ENCODE results near the gene PYGO2.
A peak's percentile ranks its signal among the peaks of the same experiment; 100 is the strongest.

PYGO2 gene

DNA sequence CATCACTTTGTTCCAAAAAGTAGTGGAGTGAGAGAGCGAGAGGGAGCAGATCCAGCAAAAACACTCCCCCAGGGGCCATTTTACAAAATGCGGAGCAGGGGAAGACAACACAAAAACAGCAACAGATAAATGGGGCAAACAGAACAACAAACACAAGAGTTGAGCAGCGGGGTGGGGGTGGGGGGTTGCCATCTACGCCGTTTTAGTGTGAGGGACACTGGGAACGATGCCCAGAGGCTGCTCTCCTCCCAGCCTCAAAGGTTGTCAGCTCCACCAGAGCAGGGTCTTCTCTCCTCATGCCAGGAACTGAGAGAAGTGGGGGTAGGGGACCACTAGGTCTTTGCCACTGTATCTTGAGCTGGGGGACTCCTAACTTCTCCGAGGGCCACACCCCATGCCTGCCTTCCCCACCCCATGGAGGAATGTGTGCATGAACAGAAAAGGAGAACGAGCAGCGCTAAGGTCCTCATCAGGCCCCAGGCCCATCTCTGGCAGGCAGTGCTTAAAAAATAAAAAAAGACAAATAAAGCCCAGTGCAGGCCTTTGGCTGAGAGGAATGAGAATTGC is 4.4 kb downstream of the PYGO2 start:
- H3K4me3 ChIP-seq (ENCODE audit: low read length): no peak overlapping the region
- no peak for DNase-seq (ENCODE audit: low read depth)
- TF ChIP-seq, protein P1, sequence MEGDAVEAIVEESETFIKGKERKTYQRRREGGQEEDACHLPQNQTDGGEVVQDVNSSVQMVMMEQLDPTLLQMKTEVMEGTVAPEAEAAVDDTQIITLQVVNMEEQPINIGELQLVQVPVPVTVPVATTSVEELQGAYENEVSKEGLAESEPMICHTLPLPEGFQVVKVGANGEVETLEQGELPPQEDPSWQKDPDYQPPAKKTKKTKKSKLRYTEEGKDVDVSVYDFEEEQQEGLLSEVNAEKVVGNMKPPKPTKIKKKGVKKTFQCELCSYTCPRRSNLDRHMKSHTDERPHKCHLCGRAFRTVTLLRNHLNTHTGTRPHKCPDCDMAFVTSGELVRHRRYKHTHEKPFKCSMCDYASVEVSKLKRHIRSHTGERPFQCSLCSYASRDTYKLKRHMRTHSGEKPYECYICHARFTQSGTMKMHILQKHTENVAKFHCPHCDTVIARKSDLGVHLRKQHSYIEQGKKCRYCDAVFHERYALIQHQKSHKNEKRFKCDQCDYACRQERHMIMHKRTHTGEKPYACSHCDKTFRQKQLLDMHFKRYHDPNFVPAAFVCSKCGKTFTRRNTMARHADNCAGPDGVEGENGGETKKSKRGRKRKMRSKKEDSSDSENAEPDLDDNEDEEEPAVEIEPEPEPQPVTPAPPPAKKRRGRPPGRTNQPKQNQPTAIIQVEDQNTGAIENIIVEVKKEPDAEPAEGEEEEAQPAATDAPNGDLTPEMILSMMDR (conservative IDR thresholded peaks at IDR 0.05; ENCODE audit: low read length): no peak

DNA sequence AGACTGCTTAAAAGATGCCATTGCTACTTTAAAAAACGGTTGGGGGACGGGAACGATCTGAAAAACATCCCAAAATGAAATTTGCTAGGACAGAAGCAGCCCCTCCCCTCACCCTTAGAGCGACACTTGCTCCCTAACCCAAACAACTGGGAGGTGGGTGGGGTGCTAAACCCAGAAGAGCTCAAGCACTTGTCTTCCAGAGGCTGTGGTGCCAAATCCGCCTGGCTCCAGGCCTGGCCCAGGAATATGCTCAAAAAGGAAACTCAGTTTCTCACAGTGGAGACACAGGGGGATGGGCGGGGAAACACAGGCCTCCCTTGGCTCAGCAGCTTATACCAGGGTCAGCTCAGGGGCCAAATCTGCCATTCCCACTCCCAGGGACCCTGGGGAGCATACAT is 5.0 kb downstream of the PYGO2 start:
- DNase-seq (ENCODE audit: low read depth): no peak
- TF ChIP-seq, protein P1 (conservative IDR thresholded peaks at IDR 0.05; ENCODE audit: low read length): no peak

DNA sequence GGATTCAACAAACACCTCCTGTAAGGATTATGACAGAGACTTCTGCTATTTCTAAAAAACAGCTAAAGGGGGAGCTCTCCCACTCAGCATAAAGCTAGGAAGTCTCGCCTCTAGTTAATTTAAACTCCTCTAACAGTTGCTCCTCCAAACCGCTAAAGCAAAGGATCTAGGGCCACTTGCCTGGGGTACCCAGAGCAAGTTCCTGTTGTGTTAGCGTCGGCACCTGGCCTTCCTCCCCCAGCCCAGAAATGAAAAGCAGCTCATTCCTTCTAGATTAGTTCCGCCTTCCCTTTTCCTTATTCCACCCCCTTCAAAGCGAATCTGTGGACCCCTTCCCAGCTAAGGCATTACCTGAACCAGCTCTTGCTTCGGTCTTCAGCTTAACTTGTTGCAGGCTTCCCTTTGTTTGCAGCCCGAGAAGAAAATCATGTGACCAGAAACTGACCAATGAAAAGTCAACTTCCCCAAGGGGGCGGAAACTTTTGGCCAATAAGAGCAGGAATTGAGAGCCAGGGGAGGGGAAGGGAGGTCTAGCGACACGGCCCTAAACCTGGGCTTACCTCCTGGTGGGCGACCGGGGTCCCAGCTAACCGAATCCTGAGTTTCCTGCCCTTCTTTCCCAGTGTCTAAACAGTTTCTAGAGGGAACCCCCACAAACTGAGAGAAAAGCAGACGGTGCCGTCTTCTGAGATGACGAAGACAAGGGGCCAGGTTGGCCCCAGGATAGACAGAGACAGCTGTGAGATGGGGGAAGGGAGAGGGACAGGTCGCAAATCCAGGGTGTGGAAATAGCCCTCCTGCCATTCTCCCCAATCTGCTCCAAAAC is 5.7 kb downstream of the PYGO2 start, which contains the start of gene PBXIP1:
PBXIP1 (minus strand) TSS at position 382 of the 826 bp plus-strand sequence. CDS start 2,378 bp downstream, outside the sequence.
- TF ChIP-seq, protein P1 (conservative IDR thresholded peaks at IDR 0.05; ENCODE audit: low read length): peak; percentile 55
- DNase-seq (ENCODE audit: low read depth): peak; percentile 85
- H3K4me3 ChIP-seq (ENCODE audit: low read length): peak within 1 kb of the TSS; percentile 72

More for the DNA sequence above, 5.0 kb downstream of the PYGO2 start:
- H3K4me3 ChIP-seq (ENCODE audit: low read length): peak overlapping the region; percentile 72

DNA sequence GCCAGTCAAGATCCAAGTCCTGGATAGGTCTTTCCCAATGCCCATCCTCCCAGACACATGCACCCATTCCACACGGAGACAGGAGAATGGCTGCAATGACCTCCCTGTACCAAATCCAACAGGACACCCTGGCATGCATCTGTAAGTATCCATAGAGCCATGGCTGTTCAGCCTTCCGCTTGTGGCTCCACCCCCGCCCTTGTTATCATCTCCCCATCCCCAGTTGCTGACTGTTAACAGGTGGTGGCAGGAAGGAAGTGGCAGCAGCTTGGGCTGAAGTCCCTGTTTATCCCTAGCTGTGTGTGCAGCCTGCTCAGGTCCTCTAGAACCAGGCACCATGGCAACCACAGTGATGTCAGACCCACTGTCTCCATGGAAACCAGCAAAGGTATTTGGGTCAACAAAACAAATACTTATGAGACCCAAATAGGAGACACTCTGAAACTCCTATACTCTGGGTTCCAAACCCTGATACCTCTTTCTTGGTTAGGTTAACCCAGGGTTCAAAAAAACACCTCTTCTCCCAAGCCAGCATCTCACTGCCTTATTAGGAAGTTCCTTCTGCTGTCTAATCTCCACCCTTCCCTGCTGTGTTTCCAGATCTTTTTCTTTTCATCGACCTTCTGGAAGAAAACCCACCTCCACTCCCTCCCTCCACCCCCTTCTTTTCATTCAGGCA is 6.4 kb downstream of the PYGO2 start:
- peak; percentile 71 for DNase-seq (ENCODE audit: low read depth)
- TF ChIP-seq, protein P1 (conservative IDR thresholded peaks at IDR 0.05; ENCODE audit: low read length): no peak
- H3K4me3 ChIP-seq (ENCODE audit: low read length): peak overlapping the region; percentile 72

DNA sequence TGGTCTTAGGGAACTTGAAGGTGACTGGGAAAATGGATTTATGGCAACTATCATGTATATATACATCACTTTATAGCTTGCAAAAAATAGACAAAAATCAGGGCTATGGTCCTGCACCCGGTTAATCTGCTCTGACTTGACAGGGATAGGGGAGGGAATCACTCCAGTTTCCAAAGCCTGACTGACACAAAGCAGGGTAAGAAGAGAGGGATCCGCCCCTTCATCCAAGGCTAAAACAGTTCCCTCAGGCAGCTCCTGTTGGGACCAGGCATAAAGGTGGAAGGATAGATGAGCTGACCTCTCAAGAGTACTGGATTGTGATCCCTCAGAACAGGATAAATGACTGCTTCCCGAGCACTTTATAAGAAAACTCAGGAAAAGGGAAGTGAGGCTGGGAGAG is 7.0 kb downstream of the PYGO2 start:
- TF ChIP-seq, protein P1 (conservative IDR thresholded peaks at IDR 0.05; ENCODE audit: low read length): no peak
- no peak overlapping the region for H3K4me3 ChIP-seq (ENCODE audit: low read length)
- no peak for DNase-seq (ENCODE audit: low read depth)

DNA sequence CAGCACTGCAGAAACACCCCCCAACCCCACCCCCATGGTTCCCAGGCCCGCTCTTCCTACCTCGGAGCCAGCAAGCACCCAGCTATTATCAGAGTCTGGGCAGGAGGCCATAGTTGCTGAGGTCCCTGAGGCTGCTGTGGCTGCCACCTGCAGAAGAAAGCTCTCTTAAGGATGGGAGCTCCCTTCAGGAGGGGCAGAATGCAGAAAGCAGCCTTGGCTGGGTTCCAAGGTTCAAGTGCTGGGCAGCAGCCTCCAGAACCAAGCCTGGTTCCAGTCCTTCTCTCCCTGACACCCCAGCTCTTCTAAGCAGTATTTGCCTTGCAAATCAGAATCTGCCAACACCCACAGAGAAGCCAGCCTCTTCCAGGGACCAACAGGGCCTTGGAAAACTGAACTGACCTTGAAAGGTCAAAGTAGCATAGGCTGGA is 8.0 kb downstream of the PYGO2 start:
- no peak overlapping the region for H3K4me3 ChIP-seq (ENCODE audit: low read length)
- TF ChIP-seq, protein P1 (conservative IDR thresholded peaks at IDR 0.05; ENCODE audit: low read length): no peak
- no peak for DNase-seq (ENCODE audit: low read depth)

All from AG10803 (cell line).